Fibroblast of mammary gland (primary cell): ENCODE measurements around the gene ZNF746.

Experiments used
- DNase-seq: peaks from one replicate; pipeline ENCODE4 v3.0.0-alpha.2; 2010; ENCODE audit warnings: low read depth
- H3K4me3 ChIP-seq: 2 replicates; pipeline ENCODE4 v1.5.1; 2011; ENCODE audit warnings: low read depth, mild to moderate bottlenecking, low read length, moderate library complexity; ENCODE audit not compliant: control insufficient read depth
- CTCF ChIP-seq: conservative IDR thresholded peaks from 2 replicates; pipeline ENCODE4 v1.5.1; 2011; ENCODE audit warnings: low read depth, low read length, inconsistent platforms; ENCODE audit not compliant: control insufficient read depth, insufficient read depth

The ZNF746 gene

GRCh38 chr7:149475121-149476045 is 22.2 kb downstream of the ZNF746 start:
- no peak for TF ChIP-seq CTCF
- DNase-seq = no peak
- H3K4me3 ChIP-seq = no peak overlapping the region

DNA sequence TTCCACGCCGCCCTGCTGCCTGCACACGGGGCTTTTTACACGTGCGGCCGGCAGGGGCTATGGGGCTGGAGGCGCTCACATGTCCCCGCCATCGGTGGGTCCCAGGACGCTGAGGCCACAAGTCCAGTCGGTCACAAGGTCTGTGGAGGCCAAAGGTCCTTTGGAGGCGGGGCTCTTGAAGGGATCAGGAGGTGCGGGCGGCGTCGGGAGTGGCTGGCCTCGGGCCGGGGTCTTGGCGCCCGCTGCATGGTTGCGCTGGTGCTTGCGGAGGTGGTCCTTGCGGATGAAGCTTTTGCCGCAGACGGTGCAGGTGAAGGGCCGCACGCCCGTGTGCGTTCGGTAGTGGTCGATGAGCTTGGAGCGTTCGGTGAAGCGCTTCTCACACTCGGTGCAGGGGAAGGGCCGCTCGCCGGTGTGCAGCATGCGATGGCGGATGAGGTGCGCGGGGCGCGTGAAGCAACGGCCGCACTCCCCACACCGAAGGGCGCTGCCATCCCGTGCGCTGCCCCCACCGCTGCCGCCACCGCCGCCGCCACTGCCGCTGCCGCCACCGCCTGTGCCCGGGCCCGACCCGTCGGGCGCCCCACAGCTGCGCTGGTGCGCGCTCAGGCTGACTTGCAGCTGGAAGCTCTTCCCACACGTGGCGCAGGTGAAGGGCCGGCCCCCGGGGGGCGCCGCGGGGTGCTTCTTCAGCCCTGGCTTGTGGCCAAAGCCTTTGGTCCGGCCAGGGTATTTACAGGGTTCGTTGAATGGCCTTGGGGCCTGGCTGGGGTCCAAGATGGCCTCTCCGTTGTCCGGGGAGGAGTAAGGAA is 23.1 kb downstream of the ZNF746 start:
- DNase-seq = no peak
- no peak overlapping the region for H3K4me3 ChIP-seq
- no peak for TF ChIP-seq CTCF

DNA sequence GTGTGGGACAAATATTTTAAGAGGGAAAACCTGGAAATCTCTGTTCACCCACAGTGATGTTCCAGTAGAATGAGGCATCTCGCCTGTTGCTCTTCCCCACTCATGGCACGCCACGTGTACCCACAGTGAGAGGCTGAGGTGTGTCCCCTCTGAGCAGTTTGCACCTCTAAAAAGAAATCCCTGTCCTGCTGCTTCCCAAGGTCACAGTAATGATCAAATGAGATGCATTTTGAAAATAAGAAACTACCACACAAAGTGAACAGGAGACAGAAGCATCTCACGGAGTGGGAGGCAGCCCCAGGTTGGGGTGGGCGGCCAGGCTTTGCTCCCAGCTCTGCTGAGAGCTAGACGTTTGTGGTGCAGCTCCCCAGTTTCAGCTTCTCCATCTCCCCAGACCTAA is 24.4 kb downstream of the ZNF746 start:
- TF ChIP-seq CTCF = no peak
- no peak for DNase-seq

GRCh38 chr7:149471289-149471953 is 26.2 kb downstream of the ZNF746 start:
- TF ChIP-seq CTCF = no peak

More for the DNA sequence above, 24.4 kb downstream of the ZNF746 start:
- H3K4me3 ChIP-seq = no peak overlapping the region

DNA sequence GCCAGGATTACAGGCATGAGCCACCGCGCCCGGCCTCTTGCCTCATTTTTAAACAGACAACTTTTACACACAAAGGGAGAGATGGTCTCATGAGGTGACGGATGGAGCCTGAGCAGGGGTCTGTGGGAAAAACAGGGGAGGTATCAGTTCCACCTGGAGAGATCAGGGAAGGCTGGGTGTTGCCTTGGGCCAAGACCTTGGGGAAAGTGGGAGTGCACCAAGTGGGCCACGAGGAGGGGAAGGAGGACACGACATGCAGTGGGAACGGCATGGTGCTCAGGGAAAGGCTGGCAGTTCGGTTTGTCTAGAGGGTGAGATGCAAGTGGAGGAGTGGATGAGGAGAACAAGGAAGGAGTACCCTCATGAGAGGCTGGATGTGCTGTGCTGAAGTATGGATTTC is 27.8 kb downstream of the ZNF746 start:
- DNase-seq = no peak
- no peak overlapping the region for H3K4me3 ChIP-seq
- no peak for TF ChIP-seq CTCF

More at GRCh38 chr7:149471289-149471953, 26.2 kb downstream of the ZNF746 start:
- no peak overlapping the region for H3K4me3 ChIP-seq
- DNase-seq = no peak

DNA sequence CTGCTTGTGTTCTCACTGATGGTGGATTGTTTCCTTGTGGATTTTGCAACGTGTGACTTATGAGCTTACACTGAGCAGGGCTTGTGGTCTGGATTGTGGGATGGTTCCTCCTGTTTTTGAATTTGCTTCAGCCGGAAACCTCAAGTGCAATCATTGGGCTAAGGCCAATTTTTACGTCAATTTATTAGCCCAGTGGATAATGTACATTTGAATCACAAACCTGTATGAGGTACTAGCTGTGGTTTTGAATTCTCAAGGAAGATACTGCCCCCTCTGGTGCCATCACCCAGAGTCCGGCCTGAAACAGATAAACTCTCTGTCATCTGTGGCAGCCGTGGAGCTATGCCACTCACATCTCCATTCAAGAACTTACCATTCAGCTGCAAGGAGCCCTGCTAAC is 29.4 kb downstream of the ZNF746 start:
- peak; percentile 2 for TF ChIP-seq CTCF
- no peak overlapping the region for H3K4me3 ChIP-seq
- DNase-seq = peak; percentile 40
